ENCODE measurements around the gene DLK2.
"Not testable (repeated sequence)": the region's sequence is repeated elsewhere in the genome, so short reads cannot be mapped to it uniquely, and the experiment has no call there.

Gene DLK2

DNA sequence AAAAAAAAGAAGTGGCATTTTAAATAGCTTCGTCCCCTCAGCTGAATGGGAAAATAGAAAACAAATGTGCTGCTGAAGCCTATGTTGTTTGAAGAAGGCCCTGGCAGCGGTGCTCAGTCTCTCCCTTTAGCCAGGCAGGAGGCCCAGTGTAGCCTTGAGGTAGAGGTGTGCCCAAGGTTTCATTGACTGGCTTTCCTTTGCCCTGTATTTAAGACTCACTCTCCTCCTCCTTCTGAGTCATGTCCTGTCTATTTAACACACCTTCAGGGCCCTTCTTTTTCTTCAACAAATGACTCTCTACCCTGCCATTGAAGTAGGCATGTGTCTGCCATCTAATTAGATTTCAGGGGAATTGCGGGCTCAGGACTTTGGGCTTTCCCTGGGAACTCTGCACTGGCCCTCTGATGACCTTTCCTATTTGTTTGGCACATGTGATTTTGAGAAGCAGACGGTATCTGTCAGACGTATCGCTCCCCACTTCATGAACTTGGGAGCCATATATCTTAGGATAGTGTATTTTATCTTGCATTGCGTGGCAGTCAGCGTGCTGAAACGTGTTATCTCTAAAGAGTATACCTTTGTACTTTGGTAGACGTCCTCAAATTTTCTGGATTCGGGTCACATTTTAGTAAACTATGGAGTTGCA, 26.4 kb upstream of the DLK2 start:
- no peak for DNase-seq (ENCODE audit: low read depth in 2 of 2)

DNA sequence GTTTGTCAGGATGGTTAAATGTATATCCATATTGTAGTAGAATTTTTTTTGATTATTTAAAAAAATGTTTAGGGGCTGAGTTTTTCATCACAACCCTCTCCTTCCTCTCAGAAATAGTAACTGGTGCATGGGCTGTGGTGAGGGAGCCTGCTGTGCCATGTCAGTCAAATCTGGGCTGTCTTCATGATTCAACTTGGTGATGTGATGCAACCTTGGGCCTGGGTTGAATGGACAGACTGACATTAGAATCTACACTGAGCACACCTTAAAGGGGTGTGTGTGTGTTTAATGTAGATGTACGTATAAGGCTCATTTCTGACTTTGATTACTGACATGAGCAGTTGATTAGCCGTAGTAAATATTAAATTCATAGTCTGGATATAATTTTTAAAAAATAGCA, 25.7 kb upstream of the DLK2 start:
- DNase-seq (ENCODE audit: low read depth in 2 of 2): no peak

DNA sequence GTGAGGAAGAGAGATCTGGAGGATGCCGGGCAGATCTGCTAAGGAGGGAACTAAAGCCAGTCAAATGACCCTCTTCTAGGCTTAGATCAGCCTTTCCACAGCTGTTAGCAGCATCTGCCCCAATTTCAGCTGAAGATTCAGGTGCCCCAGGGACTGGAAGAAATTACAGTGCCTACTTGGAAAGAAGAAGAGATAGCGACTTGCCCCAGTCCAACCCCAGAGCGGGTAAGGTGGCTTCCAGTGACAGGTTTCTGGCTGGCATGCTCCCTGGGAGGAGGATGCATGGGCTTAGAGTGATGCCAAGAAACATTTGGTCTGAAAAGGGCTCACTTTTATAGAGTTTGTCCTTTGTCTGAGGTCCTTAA, 22.6 kb upstream of the DLK2 start:
- DNase-seq (ENCODE audit: low read depth in 2 of 2): no peak

DNA sequence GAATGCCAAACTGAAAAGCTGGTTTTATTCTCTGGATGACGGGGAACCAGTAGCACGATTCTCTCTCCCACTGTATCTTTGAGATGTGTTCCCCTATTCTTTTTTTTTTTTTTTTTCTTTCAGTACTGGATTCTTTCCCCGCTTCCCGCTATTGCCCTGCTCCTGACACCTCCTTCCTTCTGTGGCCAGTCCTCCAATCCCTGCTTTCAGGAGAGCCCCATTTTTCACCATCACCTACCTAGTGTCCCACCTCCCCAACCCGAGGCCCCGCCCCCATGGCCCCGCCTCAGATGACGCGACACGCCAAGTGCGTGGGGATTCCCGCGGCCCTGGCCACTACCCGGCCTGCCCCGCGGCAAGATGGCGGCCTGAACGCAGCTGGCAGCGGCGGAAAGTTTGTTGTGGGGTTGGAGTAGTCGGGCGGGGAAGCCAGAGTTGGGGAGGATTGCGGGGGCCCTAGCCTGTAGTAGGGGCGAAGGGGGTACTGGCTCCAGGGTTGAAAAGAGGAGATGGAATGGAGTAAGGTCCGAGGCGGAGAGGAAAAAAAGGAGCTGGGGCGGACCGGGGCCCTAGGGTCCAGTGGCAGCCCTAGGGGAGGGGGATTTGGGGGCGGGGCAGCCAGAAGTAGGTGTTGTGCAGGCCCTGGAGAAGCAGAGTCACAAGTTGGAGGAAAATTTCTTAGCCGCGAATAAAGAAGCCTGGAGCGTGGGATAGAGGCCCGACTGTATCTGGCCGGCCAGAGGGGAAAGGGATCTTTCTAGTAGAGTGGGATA, 22.1 kb upstream of the DLK2 start, which contains the start of gene TJAP1:
TSS of gene TJAP1 (plus strand) at position 336 of the 773 bp plus-strand sequence. CDS start 21,432 bp downstream, outside the sequence.
- DNase-seq (ENCODE audit: low read depth in 2 of 2): peak; percentile 95

DNA sequence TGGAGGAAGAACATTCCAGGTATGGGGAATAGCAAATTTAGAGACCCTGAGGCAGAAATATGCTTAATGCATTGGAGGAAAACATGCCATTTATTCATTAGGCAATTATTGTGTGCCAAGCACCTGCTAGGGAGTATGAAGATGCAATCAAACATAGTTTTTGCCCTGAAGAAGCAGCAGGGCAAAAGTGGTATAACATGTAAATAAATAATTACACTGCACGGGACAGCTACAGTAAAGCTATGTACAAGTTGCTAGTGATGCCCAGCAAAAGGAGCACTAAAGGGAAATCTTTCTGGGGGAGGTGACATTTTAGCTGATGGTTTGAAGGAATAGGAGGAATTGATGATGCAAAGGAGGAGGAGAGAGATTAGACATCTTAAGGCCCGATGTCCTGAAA, 21.4 kb upstream of the DLK2 start:
- no peak for DNase-seq (ENCODE audit: low read depth in 2 of 2)

DNA sequence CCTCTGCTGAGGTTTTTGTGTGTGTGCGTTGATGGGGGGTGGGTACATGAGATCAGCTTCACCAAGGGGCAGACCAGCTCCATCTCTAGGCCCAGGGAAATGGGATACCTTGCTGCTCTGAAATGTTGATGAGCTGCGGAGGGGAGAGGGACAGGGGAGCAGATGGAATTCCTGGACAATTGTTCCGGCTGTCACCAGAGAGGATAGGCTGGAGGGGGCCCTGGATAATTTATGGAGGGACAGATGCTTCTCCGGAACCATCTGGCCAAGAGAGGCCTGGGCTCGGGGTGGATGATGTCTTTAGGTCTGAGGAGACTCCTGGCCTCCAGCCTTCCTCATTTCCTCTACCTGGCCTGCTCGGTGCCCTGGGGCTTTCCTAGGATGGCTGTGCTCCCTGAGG, 20.2 kb upstream of the DLK2 start:
- no peak for DNase-seq (ENCODE audit: low read depth in 2 of 2)

DNA sequence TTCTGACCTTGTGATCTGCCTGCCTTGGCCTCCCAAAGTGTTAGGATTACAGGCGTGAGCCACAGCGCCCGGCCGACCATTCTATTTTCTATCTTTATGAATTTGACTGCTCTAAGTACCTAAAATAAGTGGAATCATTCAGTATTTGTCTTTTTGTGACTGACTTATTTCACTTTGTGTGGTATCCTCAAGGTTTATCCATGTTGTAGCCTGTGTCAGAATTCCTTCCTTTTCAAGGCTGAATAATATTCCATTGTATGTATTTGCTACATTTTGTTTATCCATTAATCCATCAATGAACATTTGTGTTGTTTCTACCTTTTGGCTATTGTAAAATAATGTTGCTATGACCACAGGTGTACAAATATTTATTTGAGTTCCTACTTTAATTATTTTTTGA, 17.2 kb upstream of the DLK2 start:
- DNase-seq (ENCODE audit: low read depth in 2 of 2): no peak

DNA sequence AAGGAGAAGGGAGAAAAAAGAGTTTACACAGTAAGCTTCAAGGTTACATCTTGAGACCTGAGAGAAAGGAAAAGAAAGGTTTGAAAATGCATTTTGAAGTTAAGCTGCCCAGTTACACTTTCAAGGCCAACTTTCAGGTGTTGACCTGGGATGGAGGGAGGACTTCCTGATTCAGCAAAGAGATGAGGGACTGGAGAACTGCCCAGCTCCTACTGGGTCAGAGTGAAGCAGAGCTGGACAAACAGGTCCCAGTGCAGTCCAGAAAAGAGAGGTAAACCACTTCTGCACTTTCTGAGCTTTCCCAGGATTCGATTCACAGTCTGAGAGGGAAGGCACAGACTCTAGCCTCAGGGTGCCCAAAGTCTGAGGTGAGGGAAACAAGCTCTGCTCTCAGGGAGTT, 16.1 kb upstream of the DLK2 start:
- no peak for DNase-seq (ENCODE audit: low read depth in 2 of 2)

DNA sequence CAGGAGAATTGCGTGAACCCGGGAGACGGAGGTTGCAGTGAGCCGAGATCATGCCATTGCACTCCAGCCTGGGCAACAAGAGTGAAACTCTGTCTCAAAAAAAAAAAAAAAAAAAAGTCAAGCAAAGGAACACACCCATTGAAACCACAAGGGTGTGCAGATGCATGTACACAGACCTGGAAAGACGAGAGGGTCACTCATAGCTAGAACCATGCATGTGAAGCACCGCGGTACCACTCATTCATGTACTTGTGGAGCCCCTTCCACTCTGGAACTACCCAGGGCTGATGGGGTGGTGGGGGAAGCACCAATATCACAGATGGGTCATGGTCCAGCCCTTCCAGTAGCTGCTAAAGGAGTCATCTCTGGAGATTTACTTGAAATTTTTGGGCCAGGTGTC, 14.6 kb upstream of the DLK2 start:
- DNase-seq (ENCODE audit: low read depth in 2 of 2): no peak

DNA sequence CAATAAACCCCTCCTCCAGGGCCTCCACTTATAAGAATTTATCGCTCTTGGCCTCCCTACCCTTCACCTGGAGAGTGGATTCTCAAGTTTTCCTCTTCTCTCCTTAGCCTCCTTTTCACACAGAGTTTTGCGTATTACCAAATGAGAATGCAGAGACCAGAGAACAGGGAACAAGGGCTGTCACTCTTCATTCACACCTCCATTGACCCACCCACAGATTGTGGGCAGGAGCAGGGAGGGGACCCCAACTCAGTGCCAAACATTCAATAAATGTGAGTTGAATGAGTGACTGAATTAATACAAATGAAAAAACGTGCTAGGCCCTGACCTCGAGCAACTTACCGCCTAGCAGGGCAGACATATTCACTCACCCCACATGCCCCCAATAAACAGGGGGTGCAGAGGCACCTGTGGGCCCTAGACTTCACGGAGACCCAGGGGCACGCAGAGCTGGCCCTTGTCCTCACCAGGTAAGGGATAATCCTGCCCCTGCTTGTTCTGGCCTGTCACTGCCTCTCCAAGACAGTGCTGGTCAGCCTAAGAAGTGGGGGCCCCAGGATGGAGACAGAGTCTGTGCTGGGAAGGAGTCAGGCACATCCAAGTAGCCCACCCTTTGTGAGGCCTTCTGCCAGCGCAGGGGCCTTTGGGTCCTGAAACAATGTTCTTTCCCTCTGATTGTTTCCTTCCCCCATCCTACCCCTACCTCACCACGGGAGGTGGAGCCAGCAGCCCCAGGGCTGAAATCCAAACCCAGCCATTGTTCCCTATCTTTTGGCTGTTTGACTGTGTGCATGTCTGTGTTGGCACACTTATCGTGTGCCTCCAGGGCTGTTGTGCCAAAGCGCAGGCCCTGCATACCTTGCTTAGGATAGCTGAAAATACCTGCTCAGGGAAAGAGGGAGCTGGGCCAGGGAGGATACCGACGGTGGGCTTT, 13.7 kb upstream of the DLK2 start:
- DNase-seq (ENCODE audit: low read depth in 2 of 2): no peak

DNA sequence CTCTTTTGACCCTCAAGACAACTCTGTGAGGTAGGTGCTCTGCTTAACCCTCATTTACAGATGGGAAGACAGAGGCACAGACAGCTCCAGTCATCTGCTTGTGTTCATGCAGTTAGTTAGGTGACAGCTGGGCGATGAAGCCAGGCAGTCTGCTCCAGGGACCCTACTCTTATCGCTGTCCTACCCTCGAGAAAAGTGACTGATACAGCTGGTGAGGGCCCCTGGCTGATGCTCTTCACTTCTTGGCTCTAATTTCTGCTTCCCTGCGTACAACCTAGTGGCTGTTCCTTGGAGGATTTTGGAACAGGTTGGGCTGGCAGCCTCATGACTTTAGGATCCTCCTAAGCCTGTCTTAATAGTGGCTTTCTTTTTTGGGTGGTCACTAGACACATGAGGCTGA, 12.9 kb upstream of the DLK2 start:
- no peak for DNase-seq (ENCODE audit: low read depth in 2 of 2)

DNA sequence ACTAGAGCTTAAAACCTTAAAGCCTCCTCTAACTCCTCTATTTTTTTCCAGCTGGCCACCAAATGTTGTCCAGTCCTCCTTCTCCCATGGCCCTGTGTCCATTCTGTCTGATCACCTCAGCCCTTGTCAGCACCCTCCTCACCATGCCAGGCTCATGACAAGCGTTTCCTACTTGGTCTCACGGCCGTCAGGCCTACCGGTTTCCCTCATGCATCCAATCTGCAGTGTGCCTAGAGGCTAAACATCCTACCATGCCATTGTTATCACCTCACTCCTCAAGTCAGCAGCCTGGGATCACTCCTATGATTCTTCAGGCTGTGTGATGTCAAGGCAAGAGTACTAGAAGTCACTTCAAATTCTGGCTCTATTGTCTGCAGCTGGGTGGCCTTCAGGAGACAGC, 12.4 kb upstream of the DLK2 start:
- no peak for DNase-seq (ENCODE audit: low read depth in 2 of 2)

DNA sequence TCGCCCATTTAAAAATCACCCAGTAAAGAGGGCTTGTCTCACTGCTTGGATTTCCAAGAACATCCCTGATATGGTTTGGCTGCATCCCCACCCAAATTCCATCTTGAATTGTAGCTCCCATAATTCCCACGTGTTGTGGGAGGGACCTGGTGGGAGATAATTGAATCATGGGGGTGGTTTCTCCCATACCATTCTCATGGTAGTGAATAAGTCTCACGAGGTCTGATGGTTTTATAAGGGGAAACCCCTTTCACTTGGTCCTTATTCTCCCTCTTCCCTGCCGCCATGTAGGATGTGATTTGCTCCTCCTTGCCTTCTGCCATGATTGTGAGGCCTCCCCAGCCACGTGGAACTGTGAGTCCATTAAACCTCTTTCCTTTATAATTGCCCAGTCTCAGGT, 11.9 kb upstream of the DLK2 start:
- not testable (repeated sequence) for DNase-seq (ENCODE audit: low read depth in 2 of 2)

DNA sequence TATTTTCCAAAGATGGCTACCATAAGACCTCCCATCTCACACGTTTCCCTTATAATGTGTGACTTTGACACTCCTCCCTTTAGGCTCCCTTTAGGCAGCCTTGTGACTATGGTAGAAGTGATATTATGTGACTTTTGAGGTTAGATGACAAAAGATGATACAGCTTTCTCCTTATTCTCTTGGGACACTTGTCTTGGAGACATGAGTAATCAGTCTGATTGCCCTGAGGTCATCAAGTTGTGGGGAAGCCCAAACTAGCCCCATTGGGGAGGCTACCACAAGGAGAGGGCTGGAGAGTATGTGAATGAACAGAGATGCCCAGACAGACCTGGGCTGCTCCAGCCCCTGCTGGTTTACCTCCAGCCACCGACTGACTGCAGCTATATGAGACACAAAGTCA, 10.6 kb upstream of the DLK2 start:
- DNase-seq (ENCODE audit: low read depth in 2 of 2): no peak

DNA sequence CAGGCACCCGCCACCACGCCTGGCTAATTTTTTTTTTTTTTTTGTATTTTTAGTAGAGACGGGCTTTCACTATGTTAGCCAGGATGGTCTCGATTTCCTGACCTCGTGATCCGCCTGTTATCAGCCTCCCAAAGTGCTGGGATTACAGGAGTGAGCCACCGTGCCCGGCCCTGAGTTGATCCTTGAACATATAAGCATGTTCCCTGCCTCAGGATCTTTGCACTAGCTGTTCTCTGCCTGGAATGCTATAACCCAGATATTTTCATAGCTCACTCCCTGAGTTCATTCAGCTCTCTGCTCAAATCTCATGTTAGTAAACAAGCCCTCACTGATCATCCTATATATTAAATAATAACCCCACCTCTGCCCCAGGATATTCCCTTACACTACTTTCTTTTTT, 9.0 kb upstream of the DLK2 start:
- no peak for DNase-seq (ENCODE audit: low read depth in 2 of 2)

DNA sequence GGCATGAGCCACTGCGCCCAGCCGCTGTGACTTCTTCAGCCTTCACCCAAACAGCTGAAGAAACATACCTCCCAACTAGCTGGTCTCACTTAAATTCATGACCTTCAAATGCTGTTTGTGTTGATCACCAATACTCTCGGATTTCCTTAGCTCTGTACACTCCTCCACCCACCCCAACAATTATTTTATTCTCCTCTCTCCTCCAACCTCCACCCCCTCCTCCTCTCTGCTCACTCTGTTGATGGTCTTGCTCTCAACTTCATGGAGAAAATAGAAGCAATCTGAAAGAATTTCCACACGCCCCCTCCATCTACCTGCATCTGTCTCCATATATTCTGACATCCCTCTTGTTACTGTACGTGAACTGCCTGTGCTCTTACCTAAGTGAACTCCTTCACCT, 6.6 kb upstream of the DLK2 start:
- no peak for DNase-seq (ENCODE audit: low read depth in 2 of 2)

DNA sequence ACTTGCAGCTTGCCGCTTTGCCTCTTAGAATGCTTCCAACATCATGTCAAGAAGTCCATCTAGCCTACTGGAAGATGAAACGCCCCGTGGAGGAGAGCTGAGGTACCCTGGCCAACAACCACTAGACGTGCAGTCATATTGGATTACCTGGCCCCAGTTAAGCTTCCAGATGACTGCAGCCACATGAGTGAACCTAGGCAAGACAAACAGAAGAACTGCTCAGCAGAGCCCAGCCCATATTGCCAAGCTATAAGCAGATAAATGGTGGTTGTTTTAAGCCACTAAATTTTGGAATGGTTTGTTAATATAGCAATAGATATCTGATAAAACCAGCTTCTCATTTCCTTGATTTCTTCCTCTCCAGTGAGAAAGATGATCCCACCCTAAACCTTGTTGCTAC, 4.7 kb upstream of the DLK2 start:
- DNase-seq (ENCODE audit: low read depth in 2 of 2): no peak

DNA sequence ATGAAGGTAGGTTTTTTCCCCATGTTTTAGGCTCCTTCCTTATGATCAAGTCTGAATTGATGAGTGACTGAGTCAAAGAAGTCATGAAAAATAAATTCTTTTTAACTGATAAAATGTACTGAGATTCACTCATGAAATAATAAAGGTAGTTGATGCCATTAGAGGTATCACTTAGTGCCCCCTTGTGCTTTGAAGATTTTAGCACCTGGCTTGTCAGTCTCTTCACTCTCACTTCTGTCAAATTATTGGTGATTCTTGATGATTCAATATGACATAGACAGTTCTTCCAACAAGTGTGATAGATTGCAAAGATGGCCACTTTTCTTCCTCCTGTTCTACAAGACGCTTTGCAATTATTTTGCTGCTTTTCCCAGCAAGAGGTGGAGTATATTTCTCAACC, 4.2 kb upstream of the DLK2 start:
- DNase-seq (ENCODE audit: low read depth in 2 of 2): no peak

DNA sequence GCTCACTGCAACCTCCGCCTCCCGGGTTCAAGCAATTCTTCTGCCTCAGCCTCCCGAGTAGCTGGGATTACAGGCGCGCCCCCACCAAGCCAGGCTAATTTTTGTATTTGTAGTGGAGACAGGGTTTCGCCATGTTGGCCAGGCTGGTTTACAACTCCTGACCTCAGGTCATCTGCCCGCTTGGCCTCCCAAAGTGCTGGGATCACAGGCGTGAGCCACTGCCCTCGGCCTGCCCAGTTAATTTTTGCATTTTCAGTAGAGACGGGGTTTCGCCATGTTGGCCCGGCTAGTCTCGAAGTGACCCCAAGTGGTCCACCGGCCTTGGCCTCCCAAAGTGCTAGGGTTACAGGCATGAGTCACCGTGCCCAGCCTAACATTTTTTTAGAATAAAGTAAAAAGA, 2.8 kb upstream of the DLK2 start:
- DNase-seq (ENCODE audit: low read depth in 2 of 2): not testable (repeated sequence)

DNA sequence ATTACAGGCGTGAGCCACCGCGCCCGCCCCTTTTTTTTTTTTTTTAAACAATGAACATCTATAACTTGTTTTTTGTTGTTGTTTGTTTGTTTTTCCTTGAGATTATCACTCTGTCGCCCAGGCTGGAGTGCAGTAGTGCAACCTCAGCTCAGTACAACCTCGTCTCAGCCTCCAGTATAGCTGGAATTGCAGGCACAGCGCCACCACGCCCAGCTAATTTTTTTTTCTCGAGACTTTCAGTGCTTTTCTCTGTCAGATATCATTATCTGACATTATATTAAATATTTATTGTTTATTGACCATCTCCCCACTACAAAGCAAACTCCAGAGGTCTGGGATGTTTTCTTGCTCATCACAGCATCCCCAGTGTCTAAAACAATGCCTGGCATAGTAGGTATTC, 2.3 kb upstream of the DLK2 start:
- DNase-seq (ENCODE audit: low read depth in 2 of 2): no peak

DNA sequence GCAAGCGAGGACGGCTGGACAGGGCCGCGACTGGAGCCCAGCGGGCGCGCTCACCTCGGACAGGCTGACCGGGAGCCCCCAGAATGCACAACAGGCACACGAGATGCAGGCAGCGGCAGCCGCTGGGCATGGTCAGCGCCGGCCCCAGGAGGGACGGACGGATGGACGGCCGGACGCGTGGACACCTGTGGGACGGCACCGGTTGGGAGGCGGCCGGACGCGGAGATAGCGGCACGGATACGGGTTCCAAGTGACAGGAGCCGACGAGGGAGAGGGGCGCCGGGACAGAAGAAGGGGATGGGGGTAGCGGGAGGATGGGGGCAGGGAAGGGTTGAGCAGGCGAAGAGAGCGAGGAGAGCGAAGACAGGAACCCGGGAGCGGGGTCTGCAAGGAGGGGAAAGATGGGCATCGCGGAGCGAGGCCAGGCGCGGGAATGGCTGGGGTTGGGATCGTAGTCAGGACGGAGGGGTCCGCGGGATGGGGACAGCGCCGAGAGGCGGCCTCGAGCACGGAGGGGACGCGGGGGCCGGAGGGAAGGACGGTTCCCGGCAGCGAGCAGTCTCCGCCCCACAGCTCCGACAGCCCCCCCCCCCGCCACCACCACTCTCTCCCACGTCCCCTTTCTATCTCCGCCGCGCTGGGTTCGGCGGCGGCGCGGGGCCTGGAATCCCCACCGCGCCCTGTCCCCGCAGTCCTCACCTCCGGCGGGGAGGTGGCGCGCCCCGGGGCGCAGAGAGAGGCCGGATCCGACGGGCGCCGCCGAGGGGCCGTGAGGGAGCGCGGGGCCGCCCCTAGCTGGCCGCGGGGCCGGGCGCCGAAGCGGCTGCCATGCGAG, 435 bp downstream of the DLK2 start:
- peak in 1 of 2 donors; percentile 13 for DNase-seq (ENCODE audit: low read depth in 2 of 2)

DNA sequence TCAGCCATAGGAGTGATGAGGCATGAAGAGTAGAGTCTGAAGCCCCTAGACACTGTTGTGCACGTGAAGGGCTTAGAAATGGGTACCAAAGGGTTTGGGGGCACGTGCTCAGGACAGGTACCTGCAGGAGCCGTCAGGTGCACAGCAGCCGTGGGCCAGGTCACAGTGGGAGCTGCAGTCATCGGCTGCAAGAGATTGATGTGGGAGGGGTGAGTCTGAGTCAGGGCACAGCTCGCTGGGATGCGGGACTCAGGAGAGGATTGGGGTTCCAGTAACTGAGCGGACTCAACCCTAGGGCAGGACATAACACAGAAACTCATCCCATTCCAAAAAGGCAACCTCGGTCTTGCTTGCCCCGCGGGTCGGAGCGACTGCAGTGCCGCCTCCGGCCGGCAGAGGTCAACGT, 1.1 kb downstream of the DLK2 start:
- peak; percentile 43 to 57 for DNase-seq (ENCODE audit: low read depth in 2 of 2)
